Measurements from ENCODE around the gene ZNF431. TPM values are rescaled to one million over a fixed set of nuclear protein-coding genes. Genes with fewer than 3 reads are reported as not detected.
A peak's percentile ranks its signal among the peaks of the same experiment; 100 is the strongest.
"Not testable (repeated sequence)": the region's sequence is repeated elsewhere in the genome, so short reads cannot be mapped to it uniquely, and the experiment has no call there.

ZNF431 gene
- polyA plus RNA-seq, 2 donors: 16.8 to 68.4 TPM

GRCh38 chr19:21141006-21141405, 834 bp upstream of the ZNF431 start:
- H3K9me3 ChIP-seq (ENCODE audit: control insufficient read depth in 2 of 2, insufficient read depth in 1 of 2, low read depth in 1 of 2, low read length in 1 of 2); H3K36me3 ChIP-seq (ENCODE audit: control insufficient read depth in 2 of 2, insufficient read depth in 2 of 2, low read length in 1 of 2); H3K27me3 ChIP-seq (ENCODE audit: control insufficient read depth in 1 of 2, insufficient read depth in 2 of 2, low read length in 2 of 2); H3K4me1 ChIP-seq (ENCODE audit: control insufficient read depth in 2 of 2, insufficient read depth in 2 of 2, low read length in 1 of 2); H3K27ac ChIP-seq (ENCODE audit: low read depth in 2 of 2, low read length in 1 of 2); H3K4me3 ChIP-seq (ENCODE audit: low read depth in 1 of 2, low read length in 2 of 2): not testable (repeated sequence)
- WGBS, 2 donors: 96 to 100% methylated on average over 1 of the region's 1 CpG

GRCh38 chr19:21143428-21143827, 1.6 kb downstream of the ZNF431 start:
- H3K4me1 ChIP-seq (ENCODE audit: control insufficient read depth in 2 of 2, insufficient read depth in 2 of 2, low read length in 1 of 2): no peaks in the 10 kb centered on the region
- WGBS, 2 donors: 88 to 91% methylated on average over 5 of the region's 5 CpGs
- no peaks in the 10 kb centered on the region for H3K36me3 ChIP-seq (ENCODE audit: control insufficient read depth in 2 of 2, insufficient read depth in 2 of 2, low read length in 1 of 2)
- peak overlapping the region; percentile 73 to 94 for H3K27ac ChIP-seq (ENCODE audit: low read depth in 2 of 2, low read length in 1 of 2)
- no peaks in the 10 kb centered on the region for H3K9me3 ChIP-seq (ENCODE audit: control insufficient read depth in 2 of 2, insufficient read depth in 1 of 2, low read depth in 1 of 2, low read length in 1 of 2)
- H3K4me3 ChIP-seq (ENCODE audit: low read depth in 1 of 2, low read length in 2 of 2): peak overlapping the region in 1 of 2 donors; percentile 96
- no peaks in the 10 kb centered on the region for H3K27me3 ChIP-seq (ENCODE audit: control insufficient read depth in 1 of 2, insufficient read depth in 2 of 2, low read length in 2 of 2)

DNA sequence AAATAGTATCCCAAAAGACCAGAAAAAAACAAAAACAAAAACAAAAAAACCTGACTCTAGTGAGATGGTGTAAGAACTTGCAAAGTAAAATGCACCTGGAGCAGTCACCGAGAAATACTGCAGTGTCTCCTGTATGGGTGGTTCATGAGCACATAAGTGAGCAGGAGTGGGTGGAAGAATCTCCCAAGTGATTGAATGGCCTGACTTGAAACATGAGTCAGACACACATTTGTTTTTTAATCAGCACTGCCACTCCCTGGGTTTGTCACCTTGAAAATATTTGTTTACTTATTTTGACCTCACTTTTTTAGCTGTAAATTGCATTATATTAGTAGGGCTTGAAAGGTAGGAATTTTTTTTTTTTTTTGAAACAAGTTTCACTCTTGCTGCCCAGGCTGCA, 2.0 kb downstream of the ZNF431 start:
- WGBS, 2 donors: 62 to 69% methylated on average over 1 of the region's 1 CpG
- Histone ChIP-seq H3K4me1 (ENCODE audit: control insufficient read depth in 2 of 2, insufficient read depth in 2 of 2, low read length in 1 of 2) (no peaks in the 10 kb centered on the region), H3K9me3 (ENCODE audit: control insufficient read depth in 2 of 2, insufficient read depth in 1 of 2, low read depth in 1 of 2, low read length in 1 of 2) (no peaks in the 10 kb centered on the region), H3K36me3 (ENCODE audit: control insufficient read depth in 2 of 2, insufficient read depth in 2 of 2, low read length in 1 of 2) (no peaks in the 10 kb centered on the region), H3K27me3 (ENCODE audit: control insufficient read depth in 1 of 2, insufficient read depth in 2 of 2, low read length in 2 of 2) (no peaks in the 10 kb centered on the region), H3K4me3 (ENCODE audit: low read depth in 1 of 2, low read length in 2 of 2) (peak overlapping the region in 1 of 2 donors; percentile 96), H3K27ac (ENCODE audit: low read depth in 2 of 2, low read length in 1 of 2) (no peak overlapping the region)

- Histone ChIP-seq H3K27ac (ENCODE audit: low read depth in 2 of 2, low read length in 1 of 2) (no peak overlapping the region), H3K4me3 (ENCODE audit: low read depth in 1 of 2, low read length in 2 of 2) (no peak overlapping the region), H3K36me3 (ENCODE audit: control insufficient read depth in 2 of 2, insufficient read depth in 2 of 2, low read length in 1 of 2) (peaks cover 2 to 8% of the 10 kb centered on the region in 2 donors), H3K4me1 (ENCODE audit: control insufficient read depth in 2 of 2, insufficient read depth in 2 of 2, low read length in 1 of 2) (peaks cover 0 to 3% of the 10 kb centered on the region in 2 donors), H3K27me3 (ENCODE audit: control insufficient read depth in 1 of 2, insufficient read depth in 2 of 2, low read length in 2 of 2) (no peaks in the 10 kb centered on the region), H3K9me3 (ENCODE audit: control insufficient read depth in 2 of 2, insufficient read depth in 1 of 2, low read depth in 1 of 2, low read length in 1 of 2) (no peaks in the 10 kb centered on the region)
- WGBS, 2 donors: 74 to 82% methylated on average over 1 of the region's 1 CpG
Observed at GRCh38 chr19:21147540-21147939, 5.7 kb downstream of the ZNF431 start.

- no peaks in the 10 kb centered on the region for H3K9me3 ChIP-seq (ENCODE audit: control insufficient read depth in 2 of 2, insufficient read depth in 1 of 2, low read depth in 1 of 2, low read length in 1 of 2)
- H3K27me3 ChIP-seq (ENCODE audit: control insufficient read depth in 1 of 2, insufficient read depth in 2 of 2, low read length in 2 of 2): no peaks in the 10 kb centered on the region
- no peak overlapping the region for H3K4me3 ChIP-seq (ENCODE audit: low read depth in 1 of 2, low read length in 2 of 2)
- H3K36me3 ChIP-seq (ENCODE audit: control insufficient read depth in 2 of 2, insufficient read depth in 2 of 2, low read length in 1 of 2): peaks cover 7 to 11% of the 10 kb centered on the region in 2 donors
- H3K4me1 ChIP-seq (ENCODE audit: control insufficient read depth in 2 of 2, insufficient read depth in 2 of 2, low read length in 1 of 2): peaks cover 0 to 3% of the 10 kb centered on the region in 2 donors
- no peak overlapping the region for H3K27ac ChIP-seq (ENCODE audit: low read depth in 2 of 2, low read length in 1 of 2)
Observed at GRCh38 chr19:21148681-21149080, 6.8 kb downstream of the ZNF431 start.

- Histone ChIP-seq H3K36me3 (ENCODE audit: control insufficient read depth in 2 of 2, insufficient read depth in 2 of 2, low read length in 1 of 2) (peaks cover 7 to 11% of the 10 kb centered on the region in 2 donors), H3K4me3 (ENCODE audit: low read depth in 1 of 2, low read length in 2 of 2) (no peak overlapping the region), H3K27me3 (ENCODE audit: control insufficient read depth in 1 of 2, insufficient read depth in 2 of 2, low read length in 2 of 2) (no peaks in the 10 kb centered on the region), H3K27ac (ENCODE audit: low read depth in 2 of 2, low read length in 1 of 2) (no peak overlapping the region), H3K9me3 (ENCODE audit: control insufficient read depth in 2 of 2, insufficient read depth in 1 of 2, low read depth in 1 of 2, low read length in 1 of 2) (no peaks in the 10 kb centered on the region), H3K4me1 (ENCODE audit: control insufficient read depth in 2 of 2, insufficient read depth in 2 of 2, low read length in 1 of 2) (peaks cover 0 to 3% of the 10 kb centered on the region in 2 donors)
- WGBS, 2 donors: 97 to 98% methylated on average over 6 of the region's 6 CpGs
Observed at GRCh38 chr19:21149877-21150276, 8.0 kb downstream of the ZNF431 start.

GRCh38 chr19:21151460-21151859, 9.6 kb downstream of the ZNF431 start:
- H3K27me3 ChIP-seq (ENCODE audit: control insufficient read depth in 1 of 2, insufficient read depth in 2 of 2, low read length in 2 of 2): no peaks in the 10 kb centered on the region
- no peak overlapping the region for H3K27ac ChIP-seq (ENCODE audit: low read depth in 2 of 2, low read length in 1 of 2)
- 98 to 100% methylated on average over 1 of the region's 1 CpG for WGBS, 2 donors
- H3K4me1 ChIP-seq (ENCODE audit: control insufficient read depth in 2 of 2, insufficient read depth in 2 of 2, low read length in 1 of 2): peaks cover 0 to 3% of the 10 kb centered on the region in 2 donors
- no peaks in the 10 kb centered on the region for H3K9me3 ChIP-seq (ENCODE audit: control insufficient read depth in 2 of 2, insufficient read depth in 1 of 2, low read depth in 1 of 2, low read length in 1 of 2)
- no peak overlapping the region for H3K4me3 ChIP-seq (ENCODE audit: low read depth in 1 of 2, low read length in 2 of 2)
- H3K36me3 ChIP-seq (ENCODE audit: control insufficient read depth in 2 of 2, insufficient read depth in 2 of 2, low read length in 1 of 2): peaks cover 7 to 11% of the 10 kb centered on the region in 2 donors

DNA sequence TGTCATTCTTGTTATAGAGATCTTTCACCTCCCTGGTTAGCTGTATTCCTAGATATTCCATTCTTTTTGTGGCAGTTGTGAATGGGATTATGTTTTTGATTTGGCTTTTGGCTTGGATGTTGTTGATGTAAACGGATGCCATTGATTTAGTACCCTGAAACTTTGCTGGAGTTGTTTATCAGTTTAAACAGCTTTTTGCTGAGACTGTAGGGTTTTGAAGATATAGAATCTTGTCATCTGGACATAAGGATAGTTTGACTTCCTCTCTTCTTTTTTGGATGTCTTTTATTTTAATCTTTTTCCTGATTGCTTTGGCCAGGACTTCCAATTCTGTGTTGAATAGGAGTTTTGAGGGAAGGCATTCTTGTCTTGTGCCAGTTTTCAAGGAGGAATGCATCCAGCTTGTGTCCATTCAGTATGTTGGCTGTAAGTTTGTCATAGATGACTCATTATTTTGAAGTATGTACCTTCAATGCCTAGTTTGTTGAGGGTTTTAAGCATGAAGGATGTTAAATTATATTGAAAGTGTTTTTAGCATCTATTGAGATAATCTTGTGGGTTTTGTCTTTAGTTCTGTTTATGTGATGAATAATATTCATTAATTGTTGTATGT, 16.8 kb downstream of the ZNF431 start:
- no peaks in the 10 kb centered on the region for H3K9me3 ChIP-seq (ENCODE audit: control insufficient read depth in 2 of 2, insufficient read depth in 1 of 2, low read depth in 1 of 2, low read length in 1 of 2)
- H3K4me3 ChIP-seq (ENCODE audit: low read depth in 1 of 2, low read length in 2 of 2): no peak overlapping the region
- H3K27me3 ChIP-seq (ENCODE audit: control insufficient read depth in 1 of 2, insufficient read depth in 2 of 2, low read length in 2 of 2): no peaks in the 10 kb centered on the region
- 85 to 96% methylated on average over 1 of the region's 1 CpG for WGBS, 2 donors
- H3K4me1 ChIP-seq (ENCODE audit: control insufficient read depth in 2 of 2, insufficient read depth in 2 of 2, low read length in 1 of 2): no peaks in the 10 kb centered on the region
- peaks cover 0 to 9% of the 10 kb centered on the region in 2 donors for H3K36me3 ChIP-seq (ENCODE audit: control insufficient read depth in 2 of 2, insufficient read depth in 2 of 2, low read length in 1 of 2)
- no peak overlapping the region for H3K27ac ChIP-seq (ENCODE audit: low read depth in 2 of 2, low read length in 1 of 2)

GRCh38 chr19:21164541-21164940, 22.7 kb downstream of the ZNF431 start:
- H3K27ac ChIP-seq (ENCODE audit: low read depth in 2 of 2, low read length in 1 of 2): no peak overlapping the region
- 96 to 98% methylated on average over 5 of the region's 5 CpGs for WGBS, 2 donors
- H3K36me3 ChIP-seq (ENCODE audit: control insufficient read depth in 2 of 2, insufficient read depth in 2 of 2, low read length in 1 of 2): peaks cover 0 to 9% of the 10 kb centered on the region in 2 donors
- no peaks in the 10 kb centered on the region for H3K4me1 ChIP-seq (ENCODE audit: control insufficient read depth in 2 of 2, insufficient read depth in 2 of 2, low read length in 1 of 2)
- H3K9me3 ChIP-seq (ENCODE audit: control insufficient read depth in 2 of 2, insufficient read depth in 1 of 2, low read depth in 1 of 2, low read length in 1 of 2): no peaks in the 10 kb centered on the region
- H3K27me3 ChIP-seq (ENCODE audit: control insufficient read depth in 1 of 2, insufficient read depth in 2 of 2, low read length in 2 of 2): no peaks in the 10 kb centered on the region
- H3K4me3 ChIP-seq (ENCODE audit: low read depth in 1 of 2, low read length in 2 of 2): no peak overlapping the region

GRCh38 chr19:21166436-21166835, 24.6 kb downstream of the ZNF431 start:
- H3K4me3 ChIP-seq (ENCODE audit: low read depth in 1 of 2, low read length in 2 of 2): no peak overlapping the region
- 50 to 69% methylated on average over 2 of the region's 2 CpGs for WGBS, 2 donors
- H3K27me3 ChIP-seq (ENCODE audit: control insufficient read depth in 1 of 2, insufficient read depth in 2 of 2, low read length in 2 of 2): no peaks in the 10 kb centered on the region
- H3K9me3 ChIP-seq (ENCODE audit: control insufficient read depth in 2 of 2, insufficient read depth in 1 of 2, low read depth in 1 of 2, low read length in 1 of 2): no peaks in the 10 kb centered on the region
- no peak overlapping the region for H3K27ac ChIP-seq (ENCODE audit: low read depth in 2 of 2, low read length in 1 of 2)
- peaks cover 0 to 7% of the 10 kb centered on the region in 2 donors for H3K36me3 ChIP-seq (ENCODE audit: control insufficient read depth in 2 of 2, insufficient read depth in 2 of 2, low read length in 1 of 2)
- no peaks in the 10 kb centered on the region for H3K4me1 ChIP-seq (ENCODE audit: control insufficient read depth in 2 of 2, insufficient read depth in 2 of 2, low read length in 1 of 2)
